ENCODE data around the gene ITGB6. TPM values are rescaled to one million over a fixed set of nuclear protein-coding genes. Genes with fewer than 3 reads are reported as not detected.

The ITGB6 gene
- total RNA-seq, 1 donor: under 0.01 TPM

DNA sequence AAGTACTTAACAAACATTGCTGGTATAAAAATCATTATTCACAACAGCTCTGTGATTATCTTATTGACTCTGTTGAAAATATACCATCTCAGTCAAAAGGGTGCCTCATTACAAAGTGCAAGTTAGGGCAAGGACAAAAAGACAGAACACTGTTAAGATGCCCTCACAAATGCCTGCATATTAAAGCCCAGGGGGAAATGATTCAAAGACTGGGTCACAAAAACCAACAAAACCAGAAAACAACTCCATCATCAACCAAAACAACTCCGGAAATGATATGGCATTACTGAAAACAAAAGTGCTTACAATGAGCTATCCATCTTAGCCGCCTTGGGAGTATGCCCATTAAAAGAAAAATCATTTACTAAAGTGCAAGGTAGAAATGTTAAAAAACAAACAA is 147.5 kb downstream of the ITGB6 start:
- no peak overlapping the region for H3K4me2 ChIP-seq (ENCODE audit: insufficient read depth, low read length)
- H3K4me1 ChIP-seq (ENCODE audit: insufficient read depth, low read length): peaks cover 15% of the 10 kb centered on the region
- H3K36me3 ChIP-seq (ENCODE audit: insufficient read depth, low read length): no peaks in the 10 kb centered on the region
- H3K27me3 ChIP-seq (ENCODE audit: insufficient read depth, low read length): no peaks in the 10 kb centered on the region
- peaks cover 25% of the 10 kb centered on the region for H3K79me2 ChIP-seq (ENCODE audit: insufficient read depth, low read length)
- no peaks in the 10 kb centered on the region for H4K20me1 ChIP-seq (ENCODE audit: insufficient read depth, low read length)
- H3K9me3 ChIP-seq (ENCODE audit: low read depth, low read length): no peaks in the 10 kb centered on the region
- no peak overlapping the region for H3K4me3 ChIP-seq (ENCODE audit: insufficient read depth, low read length)
- no peak overlapping the region for H3K27ac ChIP-seq (ENCODE audit: low read depth, low read length)
- TF ChIP-seq, protein P1, sequence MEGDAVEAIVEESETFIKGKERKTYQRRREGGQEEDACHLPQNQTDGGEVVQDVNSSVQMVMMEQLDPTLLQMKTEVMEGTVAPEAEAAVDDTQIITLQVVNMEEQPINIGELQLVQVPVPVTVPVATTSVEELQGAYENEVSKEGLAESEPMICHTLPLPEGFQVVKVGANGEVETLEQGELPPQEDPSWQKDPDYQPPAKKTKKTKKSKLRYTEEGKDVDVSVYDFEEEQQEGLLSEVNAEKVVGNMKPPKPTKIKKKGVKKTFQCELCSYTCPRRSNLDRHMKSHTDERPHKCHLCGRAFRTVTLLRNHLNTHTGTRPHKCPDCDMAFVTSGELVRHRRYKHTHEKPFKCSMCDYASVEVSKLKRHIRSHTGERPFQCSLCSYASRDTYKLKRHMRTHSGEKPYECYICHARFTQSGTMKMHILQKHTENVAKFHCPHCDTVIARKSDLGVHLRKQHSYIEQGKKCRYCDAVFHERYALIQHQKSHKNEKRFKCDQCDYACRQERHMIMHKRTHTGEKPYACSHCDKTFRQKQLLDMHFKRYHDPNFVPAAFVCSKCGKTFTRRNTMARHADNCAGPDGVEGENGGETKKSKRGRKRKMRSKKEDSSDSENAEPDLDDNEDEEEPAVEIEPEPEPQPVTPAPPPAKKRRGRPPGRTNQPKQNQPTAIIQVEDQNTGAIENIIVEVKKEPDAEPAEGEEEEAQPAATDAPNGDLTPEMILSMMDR (IDR thresholded peaks at IDR 0.05; ENCODE audit: extremely low read depth, low read depth, low read length): no peak
- peak; percentile 23 for DNase-seq (ENCODE audit: insufficient read length, low spot score, missing footprints)
- no peak overlapping the region for H2AFZ ChIP-seq (ENCODE audit: low read length)

DNA sequence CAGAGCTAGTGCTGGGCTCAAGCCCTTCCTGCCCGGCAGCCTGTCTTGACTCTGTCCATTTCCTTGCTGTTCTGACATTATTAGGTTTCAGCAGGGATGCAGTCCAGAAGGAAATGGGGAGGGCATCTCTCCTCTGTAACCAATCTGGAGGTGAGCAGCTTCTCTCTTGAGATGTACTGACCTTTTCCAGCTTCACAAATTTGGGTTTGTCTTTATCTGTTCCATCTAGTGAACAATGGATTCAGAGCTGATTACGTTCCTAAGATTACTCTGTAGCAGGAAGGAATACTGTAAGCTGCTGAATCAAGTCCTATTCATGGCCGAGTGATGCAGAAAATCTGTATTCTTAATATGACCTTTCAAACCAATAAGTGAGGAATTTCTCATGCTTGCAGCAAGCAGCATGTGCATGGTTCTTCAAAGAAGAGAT is 148.7 kb downstream of the ITGB6 start:
- Histone ChIP-seq H3K36me3 (ENCODE audit: insufficient read depth, low read length) (no peaks in the 10 kb centered on the region), H3K4me1 (ENCODE audit: insufficient read depth, low read length) (peaks cover 15% of the 10 kb centered on the region), H3K9me3 (ENCODE audit: low read depth, low read length) (no peaks in the 10 kb centered on the region), H3K27me3 (ENCODE audit: insufficient read depth, low read length) (no peaks in the 10 kb centered on the region), H2AFZ (ENCODE audit: low read length) (no peak overlapping the region), H3K79me2 (ENCODE audit: insufficient read depth, low read length) (peaks cover 17% of the 10 kb centered on the region), H3K4me3 (ENCODE audit: insufficient read depth, low read length) (no peak overlapping the region), H3K4me2 (ENCODE audit: insufficient read depth, low read length) (peak overlapping the region; percentile 55), H3K27ac (ENCODE audit: low read depth, low read length) (no peak overlapping the region), H4K20me1 (ENCODE audit: insufficient read depth, low read length) (no peaks in the 10 kb centered on the region)
- DNase-seq (ENCODE audit: insufficient read length, low spot score, missing footprints): no peak
- TF ChIP-seq, protein P1 (IDR thresholded peaks at IDR 0.05; ENCODE audit: extremely low read depth, low read depth, low read length): no peak

DNA sequence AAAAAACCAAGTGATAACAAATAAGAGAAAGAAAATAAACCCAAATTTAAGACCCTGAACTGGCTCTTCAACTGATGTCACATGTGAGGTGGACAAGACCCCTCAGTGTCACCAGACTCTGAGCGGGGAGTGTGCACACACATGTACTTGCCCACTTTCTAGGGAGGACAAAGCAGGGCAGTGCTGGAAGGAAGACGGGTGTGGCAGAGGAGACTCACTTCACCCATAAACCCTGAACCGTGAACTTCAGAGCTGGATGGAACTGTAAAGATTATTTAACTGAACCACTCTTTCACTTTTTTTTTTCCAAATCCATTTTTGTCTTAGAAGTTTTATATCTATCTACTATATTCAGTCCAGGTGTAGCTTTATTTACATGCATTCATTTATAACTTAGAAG is 149.9 kb downstream of the ITGB6 start:
- TF ChIP-seq, protein P1 (IDR thresholded peaks at IDR 0.05; ENCODE audit: extremely low read depth, low read depth, low read length): no peak
- no peak for DNase-seq (ENCODE audit: insufficient read length, low spot score, missing footprints)

More for the DNA sequence above, 149.9 kb downstream of the ITGB6 start:
- Histone ChIP-seq H3K36me3 (ENCODE audit: insufficient read depth, low read length) (no peaks in the 10 kb centered on the region), H3K79me2 (ENCODE audit: insufficient read depth, low read length) (peaks cover 17% of the 10 kb centered on the region), H3K4me3 (ENCODE audit: insufficient read depth, low read length) (no peak overlapping the region), H3K27me3 (ENCODE audit: insufficient read depth, low read length) (no peaks in the 10 kb centered on the region), H3K27ac (ENCODE audit: low read depth, low read length) (no peak overlapping the region), H3K4me1 (ENCODE audit: insufficient read depth, low read length) (peaks cover 12% of the 10 kb centered on the region), H2AFZ (ENCODE audit: low read length) (no peak overlapping the region), H3K4me2 (ENCODE audit: insufficient read depth, low read length) (no peak overlapping the region), H4K20me1 (ENCODE audit: insufficient read depth, low read length) (no peaks in the 10 kb centered on the region), H3K9me3 (ENCODE audit: low read depth, low read length) (no peaks in the 10 kb centered on the region)

Other genes starting within 250 kb of the ITGB6 start
- 19.2 and 19.9 TPM in 2 replicates for gene PLA2R1, start 137.7 kb downstream of the ITGB6 start, total RNA-seq

Measured in osteoblast (primary cell).